ENCODE measurements around the gene MLXIPL.

MLXIPL gene

DNA sequence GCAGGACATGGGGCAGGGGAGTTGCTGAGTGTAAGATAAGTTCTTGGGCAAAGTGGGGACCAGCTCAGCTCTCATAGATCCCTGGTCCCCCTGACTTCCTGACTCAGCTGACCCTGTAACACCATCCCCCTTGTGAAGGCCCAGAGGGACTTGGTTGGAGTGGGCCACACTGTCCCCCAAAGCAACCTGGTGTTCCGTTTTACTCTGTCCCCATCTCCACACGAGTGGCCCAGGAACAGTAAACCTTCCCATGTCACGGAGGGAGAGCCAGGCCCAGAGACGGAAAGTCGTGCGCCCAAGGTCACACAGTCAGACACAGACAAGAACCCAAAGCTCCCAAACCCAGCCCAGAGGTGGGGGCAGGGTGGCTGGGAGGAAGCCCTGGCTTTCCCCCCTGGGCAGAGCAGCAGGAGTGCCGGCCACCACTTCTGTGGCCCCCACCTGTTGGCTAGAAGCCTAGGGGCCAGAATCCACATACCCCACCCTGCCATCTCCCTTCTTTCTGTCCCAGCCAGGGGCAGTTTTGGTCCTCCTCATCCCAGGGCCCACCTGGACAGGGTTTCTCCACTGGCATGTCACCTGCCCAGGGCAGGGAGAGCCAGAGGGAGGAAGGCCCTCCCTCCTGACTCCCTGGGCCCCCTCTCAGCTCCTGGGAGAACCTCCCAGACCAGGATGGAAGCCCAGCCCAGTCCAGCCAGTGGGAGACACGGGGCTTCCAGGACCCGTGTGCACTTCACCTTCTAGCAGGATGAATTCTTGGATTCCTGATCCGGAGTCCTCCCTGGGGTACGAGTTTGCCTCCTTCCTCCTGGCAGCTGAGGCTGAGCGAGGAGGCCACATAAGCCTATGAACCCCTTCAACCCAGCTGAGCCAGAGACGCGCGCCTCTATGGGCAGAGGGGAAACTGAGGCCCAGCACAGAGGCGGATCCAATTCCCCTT is 22.7 kb upstream of the MLXIPL start:
- TF ChIP-seq, protein P1, sequence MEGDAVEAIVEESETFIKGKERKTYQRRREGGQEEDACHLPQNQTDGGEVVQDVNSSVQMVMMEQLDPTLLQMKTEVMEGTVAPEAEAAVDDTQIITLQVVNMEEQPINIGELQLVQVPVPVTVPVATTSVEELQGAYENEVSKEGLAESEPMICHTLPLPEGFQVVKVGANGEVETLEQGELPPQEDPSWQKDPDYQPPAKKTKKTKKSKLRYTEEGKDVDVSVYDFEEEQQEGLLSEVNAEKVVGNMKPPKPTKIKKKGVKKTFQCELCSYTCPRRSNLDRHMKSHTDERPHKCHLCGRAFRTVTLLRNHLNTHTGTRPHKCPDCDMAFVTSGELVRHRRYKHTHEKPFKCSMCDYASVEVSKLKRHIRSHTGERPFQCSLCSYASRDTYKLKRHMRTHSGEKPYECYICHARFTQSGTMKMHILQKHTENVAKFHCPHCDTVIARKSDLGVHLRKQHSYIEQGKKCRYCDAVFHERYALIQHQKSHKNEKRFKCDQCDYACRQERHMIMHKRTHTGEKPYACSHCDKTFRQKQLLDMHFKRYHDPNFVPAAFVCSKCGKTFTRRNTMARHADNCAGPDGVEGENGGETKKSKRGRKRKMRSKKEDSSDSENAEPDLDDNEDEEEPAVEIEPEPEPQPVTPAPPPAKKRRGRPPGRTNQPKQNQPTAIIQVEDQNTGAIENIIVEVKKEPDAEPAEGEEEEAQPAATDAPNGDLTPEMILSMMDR (IDR thresholded peaks at IDR 0.05; ENCODE audit: insufficient read depth, low read length, missing control alignments): no peak
- ChIA-PET CTCF (interaction anchor here (0.6 to 3.6 kb wide), 3 partner anchors 18 to 40 kb away, joined by 4 to 24 read pairs (median 6); no protein-coding TSS in a partner anchor), POLR2A (no interaction called here)
- no peak for DNase-seq (ENCODE audit: low read depth, low spot score)
- H3K4me3 ChIP-seq (ENCODE audit: low read depth, low read length): no peak overlapping the region

DNA sequence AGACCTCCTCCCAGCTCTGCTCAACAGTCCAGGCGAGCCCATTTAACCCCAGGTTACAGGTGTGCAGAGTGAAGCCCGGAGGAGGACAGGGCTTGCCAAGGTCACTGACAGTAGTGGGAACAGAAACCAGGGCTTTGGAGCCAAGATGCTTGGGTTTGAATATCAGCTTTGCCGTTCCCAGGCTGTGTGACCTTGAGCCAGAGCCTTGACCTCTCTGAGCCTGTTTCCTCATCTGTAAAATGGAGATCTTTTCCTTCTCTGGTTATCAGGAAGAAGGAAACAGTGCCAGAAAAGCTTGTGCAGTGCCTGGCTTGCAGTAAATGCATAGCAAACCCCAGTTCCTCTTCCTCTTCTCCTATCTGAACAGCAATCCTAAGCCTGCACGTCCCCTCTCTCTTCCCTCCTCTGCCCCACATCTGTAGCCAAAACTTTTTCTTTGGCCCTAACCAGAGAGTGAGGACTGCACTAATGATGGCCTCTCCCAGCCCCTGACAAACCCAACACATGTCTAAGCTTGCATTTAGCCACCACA is 21.4 kb upstream of the MLXIPL start:
- ChIA-PET CTCF (interaction anchor here (1.1 to 3.6 kb wide), 4 partner anchors 17 to 90 kb away, joined by 3 to 24 read pairs (median 5); partner anchors contain the start of gene VPS37D), POLR2A (no interaction called here)
- TF ChIP-seq, protein P1 (IDR thresholded peaks at IDR 0.05; ENCODE audit: insufficient read depth, low read length, missing control alignments): no peak
- DNase-seq (ENCODE audit: low read depth, low spot score): no peak
- H3K4me3 ChIP-seq (ENCODE audit: low read depth, low read length): no peak overlapping the region

DNA sequence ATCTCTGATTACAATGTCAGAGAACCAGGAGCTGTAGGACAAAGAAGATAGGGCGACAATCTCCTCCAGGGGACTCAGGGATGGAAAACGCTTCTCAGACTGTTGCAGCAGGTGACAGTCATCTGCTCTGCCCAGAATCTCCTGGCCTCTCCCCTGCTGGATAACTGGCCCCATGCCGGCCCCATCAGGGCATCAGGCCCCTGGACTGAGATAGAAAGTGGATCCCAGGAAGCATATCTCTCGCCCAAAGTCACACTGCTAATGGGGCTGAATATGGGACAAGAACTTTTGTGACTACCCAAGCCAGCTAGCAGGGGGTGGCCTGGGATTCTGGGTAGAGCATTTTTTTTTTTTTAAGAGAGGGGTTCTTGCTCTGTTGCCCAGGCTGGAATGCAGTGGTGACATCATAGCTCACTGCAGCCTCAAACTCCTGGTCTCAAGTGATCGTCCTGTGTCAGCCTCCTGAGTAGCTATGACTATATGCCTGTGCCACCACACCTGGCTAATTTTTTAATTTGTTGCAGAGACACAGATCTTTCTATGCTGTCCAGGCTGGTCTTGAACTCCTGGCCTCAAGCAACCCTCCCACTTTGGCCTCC is 20.5 kb upstream of the MLXIPL start:
- ChIA-PET CTCF (interaction anchor here (0.9 to 3.6 kb wide), 6 partner anchors 16 to 91 kb away, joined by 3 to 24 read pairs (median 4); no protein-coding TSS in a partner anchor), POLR2A (no interaction called here)
- DNase-seq (ENCODE audit: low read depth, low spot score): no peak
- TF ChIP-seq, protein P1 (IDR thresholded peaks at IDR 0.05; ENCODE audit: insufficient read depth, low read length, missing control alignments): no peak
- no peak overlapping the region for H3K4me3 ChIP-seq (ENCODE audit: low read depth, low read length)

DNA sequence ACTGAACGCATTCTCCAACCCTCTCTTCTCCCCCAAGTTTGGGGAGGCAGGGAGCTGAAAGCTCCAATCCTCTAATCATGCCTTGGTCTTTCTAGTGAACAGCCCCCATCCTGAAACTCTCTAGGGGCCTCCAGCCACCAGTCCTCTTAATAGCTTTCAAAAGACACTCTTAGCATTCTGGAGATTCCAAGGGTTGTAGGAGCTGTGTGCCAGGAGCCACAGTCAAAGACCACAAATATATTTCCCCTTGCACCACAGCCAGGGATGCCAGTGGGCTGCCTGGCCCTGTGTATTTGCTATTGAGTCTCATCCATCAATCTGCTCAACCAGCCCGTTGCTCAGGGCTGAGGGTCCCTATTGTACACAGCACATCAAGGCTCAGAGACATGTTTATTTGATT is 18.5 kb upstream of the MLXIPL start:
- POLR2A ChIA-PET: no interaction called here
- TF ChIP-seq, protein P1 (IDR thresholded peaks at IDR 0.05; ENCODE audit: insufficient read depth, low read length, missing control alignments): no peak

DNA sequence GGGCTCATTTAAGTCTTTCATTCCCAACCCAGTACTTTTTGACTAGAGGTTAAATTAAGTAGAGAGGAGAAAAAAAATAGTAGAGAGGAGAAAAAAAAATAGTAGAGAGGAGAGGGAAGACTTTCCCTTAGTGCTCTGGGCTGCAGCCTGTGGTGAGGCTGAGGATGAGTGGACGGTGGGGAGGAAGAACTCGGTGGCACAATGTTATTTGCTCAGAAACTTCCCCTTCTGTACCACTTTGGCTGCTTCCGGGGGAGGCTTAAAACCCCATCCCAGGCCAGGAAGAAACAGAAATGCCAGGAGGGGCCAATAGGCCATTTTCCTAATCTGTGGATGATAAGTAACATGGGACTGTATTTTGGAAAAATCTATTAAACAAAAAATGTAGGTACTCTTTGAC is 14.6 kb upstream of the MLXIPL start:
- POLR2A ChIA-PET: no interaction called here
- TF ChIP-seq, protein P1 (IDR thresholded peaks at IDR 0.05; ENCODE audit: insufficient read depth, low read length, missing control alignments): no peak
- H3K4me3 ChIP-seq (ENCODE audit: low read depth, low read length): no peak overlapping the region
- CTCF ChIA-PET: interaction anchor here (0.8 to 1.2 kb wide), 2 partner anchors 29 to 32 kb away, joined by 3 to 5 read pairs; partner anchors contain the start of gene VPS37D
- no peak for DNase-seq (ENCODE audit: low read depth, low spot score)

More for the DNA sequence above, 18.5 kb upstream of the MLXIPL start:
- DNase-seq (ENCODE audit: low read depth, low spot score): no peak
- CTCF ChIA-PET: interaction anchor here (1.1 to 1.7 kb wide), 3 partner anchors 14 to 36 kb away, joined by 4 to 6 read pairs (median 5); partner anchors contain the start of gene VPS37D
- no peak overlapping the region for H3K4me3 ChIP-seq (ENCODE audit: low read depth, low read length)

All from AG04449 (cell line).